ENCODE measurements around the gene AGBL4. TPM values are rescaled to one million over a fixed set of nuclear protein-coding genes. Genes with fewer than 3 reads are reported as not detected.

AGBL4 gene
- polyA plus RNA-seq, 1 donor (not counting 4 experiments of a cell fraction or from before 2014, with no cell fraction given) = not detected

DNA sequence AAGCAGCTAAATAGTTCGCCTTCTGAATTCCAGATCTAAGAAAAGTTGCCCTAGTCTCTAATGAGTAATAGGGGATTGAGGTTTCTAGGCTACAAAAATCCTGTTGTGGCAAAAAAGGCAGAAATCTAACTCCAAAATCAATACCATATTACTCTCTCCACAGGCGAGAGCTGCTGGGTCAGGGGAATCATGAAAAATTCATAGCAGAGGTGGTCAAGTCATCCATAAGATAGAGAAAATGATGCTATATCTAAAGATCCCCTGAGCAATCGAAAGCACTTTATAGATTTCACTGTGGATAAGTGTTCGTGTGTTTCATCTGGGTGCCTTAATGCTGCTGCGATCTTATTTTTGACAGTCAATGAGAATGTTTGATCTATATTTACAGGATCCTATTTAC lies 417.7 kb downstream of the AGBL4 start:
- no peaks in the 10 kb centered on the region for H3K27me3 ChIP-seq (ENCODE audit: control insufficient read depth, extremely low read depth, insufficient read depth, low read length)
- no peaks in the 10 kb centered on the region for H3K4me1 ChIP-seq (ENCODE audit: control insufficient read depth, extremely low read depth, insufficient read depth, low read length)
- no peaks in the 10 kb centered on the region for H3K79me2 ChIP-seq (ENCODE audit: control insufficient read depth, insufficient read depth, low read length)
- no peak for FAIRE-seq
- no peaks in the 10 kb centered on the region for H3K36me3 ChIP-seq (ENCODE audit: control insufficient read depth in 2 of 2, extremely low read depth in 1 of 2, insufficient read depth in 2 of 2, low read length in 2 of 2)
- H3K4me2 ChIP-seq (ENCODE audit: control insufficient read depth, extremely low read depth, insufficient read depth, low read depth, low read length) = no peak overlapping the region
- H2AFZ ChIP-seq (ENCODE audit: control insufficient read depth, low read length) = no peak overlapping the region
- no peaks in the 10 kb centered on the region for H3K9me3 ChIP-seq (ENCODE audit: control insufficient read depth, low read depth, low read length)
- no peaks in the 10 kb centered on the region for H3K9me1 ChIP-seq (ENCODE audit: control insufficient read depth, extremely low read depth, insufficient read depth, low read length)
- H3K4me3 ChIP-seq (ENCODE audit: control insufficient read depth in 2 of 3, extremely low read depth in 1 of 3, insufficient read depth in 2 of 3, low read depth in 1 of 3, low read length in 3 of 3) = no peak overlapping the region
- no peak overlapping the region for H3K9ac ChIP-seq (ENCODE audit: control insufficient read depth, extremely low read depth, insufficient read depth, low read length)
- DNase-seq (ENCODE audit: low read depth, low spot score) = no peak
- TF ChIP-seq, protein P1, sequence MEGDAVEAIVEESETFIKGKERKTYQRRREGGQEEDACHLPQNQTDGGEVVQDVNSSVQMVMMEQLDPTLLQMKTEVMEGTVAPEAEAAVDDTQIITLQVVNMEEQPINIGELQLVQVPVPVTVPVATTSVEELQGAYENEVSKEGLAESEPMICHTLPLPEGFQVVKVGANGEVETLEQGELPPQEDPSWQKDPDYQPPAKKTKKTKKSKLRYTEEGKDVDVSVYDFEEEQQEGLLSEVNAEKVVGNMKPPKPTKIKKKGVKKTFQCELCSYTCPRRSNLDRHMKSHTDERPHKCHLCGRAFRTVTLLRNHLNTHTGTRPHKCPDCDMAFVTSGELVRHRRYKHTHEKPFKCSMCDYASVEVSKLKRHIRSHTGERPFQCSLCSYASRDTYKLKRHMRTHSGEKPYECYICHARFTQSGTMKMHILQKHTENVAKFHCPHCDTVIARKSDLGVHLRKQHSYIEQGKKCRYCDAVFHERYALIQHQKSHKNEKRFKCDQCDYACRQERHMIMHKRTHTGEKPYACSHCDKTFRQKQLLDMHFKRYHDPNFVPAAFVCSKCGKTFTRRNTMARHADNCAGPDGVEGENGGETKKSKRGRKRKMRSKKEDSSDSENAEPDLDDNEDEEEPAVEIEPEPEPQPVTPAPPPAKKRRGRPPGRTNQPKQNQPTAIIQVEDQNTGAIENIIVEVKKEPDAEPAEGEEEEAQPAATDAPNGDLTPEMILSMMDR (optimal IDR thresholded peaks at IDR 0.05 in 1 of 3, IDR thresholded peaks at IDR 0.05 in 1 of 3, conservative IDR thresholded peaks at IDR 0.05 in 1 of 3; ENCODE audit: extremely low read depth in 1 of 3, insufficient read depth in 2 of 3, low read length in 3 of 3) = no peak
- TF ChIP-seq EZH2 (IDR thresholded peaks at IDR 0.05; ENCODE audit: low read length) = no peak
- H4K20me1 ChIP-seq (ENCODE audit: control insufficient read depth, extremely low read depth, insufficient read depth, low read length) = no peaks in the 10 kb centered on the region
- dilution Hi-C loops (cut with MboI; ENCODE audit: extremely low pct_ligation_motif_present, low sequenced_read_pairs) = no loop called here
- no peak overlapping the region for H3K27ac ChIP-seq (ENCODE audit: control insufficient read depth, insufficient read depth, low read length)

DNA sequence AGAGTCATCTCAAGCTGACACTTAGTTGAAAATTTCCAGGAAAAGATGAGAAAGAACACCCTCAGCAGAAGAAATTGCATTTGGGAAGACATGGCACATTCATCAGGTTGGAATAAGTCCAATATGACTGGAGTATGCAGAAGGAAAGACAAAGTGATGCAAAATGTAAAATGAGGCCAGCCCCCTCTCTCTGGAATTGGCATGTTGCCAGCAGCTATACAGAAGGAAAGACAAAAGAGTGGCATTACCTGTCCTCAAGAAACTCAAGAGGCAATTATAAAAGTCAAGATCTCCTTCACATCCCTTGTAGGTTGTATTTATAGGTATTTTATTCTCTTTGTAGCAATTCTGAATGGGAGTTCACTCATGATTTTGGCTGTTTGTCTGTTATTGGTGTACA lies 426.3 kb downstream of the AGBL4 start:
- dilution Hi-C loops (cut with MboI; ENCODE audit: extremely low pct_ligation_motif_present, low sequenced_read_pairs) = no loop called here
- H3K27me3 ChIP-seq (ENCODE audit: control insufficient read depth, extremely low read depth, insufficient read depth, low read length) = no peaks in the 10 kb centered on the region
- H4K20me1 ChIP-seq (ENCODE audit: control insufficient read depth, extremely low read depth, insufficient read depth, low read length) = no peaks in the 10 kb centered on the region
- H3K27ac ChIP-seq (ENCODE audit: control insufficient read depth, insufficient read depth, low read length) = no peak overlapping the region
- H3K4me1 ChIP-seq (ENCODE audit: control insufficient read depth, extremely low read depth, insufficient read depth, low read length) = no peaks in the 10 kb centered on the region
- H3K9ac ChIP-seq (ENCODE audit: control insufficient read depth, extremely low read depth, insufficient read depth, low read length) = no peak overlapping the region
- no peaks in the 10 kb centered on the region for H3K9me1 ChIP-seq (ENCODE audit: control insufficient read depth, extremely low read depth, insufficient read depth, low read length)
- H3K36me3 ChIP-seq (ENCODE audit: control insufficient read depth in 2 of 2, extremely low read depth in 1 of 2, insufficient read depth in 2 of 2, low read length in 2 of 2) = no peaks in the 10 kb centered on the region
- H3K4me2 ChIP-seq (ENCODE audit: control insufficient read depth, extremely low read depth, insufficient read depth, low read depth, low read length) = no peak overlapping the region
- TF ChIP-seq, protein P1 (optimal IDR thresholded peaks at IDR 0.05 in 1 of 3, IDR thresholded peaks at IDR 0.05 in 1 of 3, conservative IDR thresholded peaks at IDR 0.05 in 1 of 3; ENCODE audit: extremely low read depth in 1 of 3, insufficient read depth in 2 of 3, low read length in 3 of 3) = no peak
- no peak for TF ChIP-seq EZH2 (IDR thresholded peaks at IDR 0.05; ENCODE audit: low read length)
- FAIRE-seq (no peak), DNase-seq (ENCODE audit: low read depth, low spot score) (no peak)
- H3K4me3 ChIP-seq (ENCODE audit: control insufficient read depth in 2 of 3, extremely low read depth in 1 of 3, insufficient read depth in 2 of 3, low read depth in 1 of 3, low read length in 3 of 3) = no peak overlapping the region
- H3K79me2 ChIP-seq (ENCODE audit: control insufficient read depth, insufficient read depth, low read length) = no peaks in the 10 kb centered on the region
- H2AFZ ChIP-seq (ENCODE audit: control insufficient read depth, low read length) = no peak overlapping the region
- H3K9me3 ChIP-seq (ENCODE audit: control insufficient read depth, low read depth, low read length) = no peaks in the 10 kb centered on the region

Measured in keratinocyte (primary cell).